OCI-LY7 (cell line): ENCODE measurements around the gene RMND1. TPM values are rescaled to one million over a fixed set of nuclear protein-coding genes. Genes with fewer than 3 reads are reported as not detected.
A peak's percentile ranks its signal among the peaks of the same experiment; 100 is the strongest.

Experiments used
- BruUV-seq: library from RNA; stranded (reverse); fragments of 400-500 nt; replicated peaks from 2 replicates; lab custom pipeline; 2021; lab: Mats Ljungman, UMichigan
- CTCF ChIA-PET: fragments of 300-600 bp; sonication (Branson Sonifier 250); formaldehyde crosslinking; loops from one replicate; lab custom pipeline; 2022; ENCODE audit warnings: antibody characterized with exemption; ENCODE audit not compliant: unreplicated experiment; lab: Charles Lee
- POLR2A ChIA-PET: fragments of 300-600 bp; sonication (Branson Sonifier 250); formaldehyde crosslinking; loops from one replicate; lab custom pipeline; 2022; ENCODE audit warnings: antibody characterized with exemption; lab: Charles Lee
- DNase-seq: peaks from one replicate; pipeline ENCODE4 v3.0.0-alpha.2; 2015; ENCODE audit warnings: low spot score
- H2AFZ ChIP-seq: fragments of 200-600 bp; sonication (generic), shearing (Covaris generic); 2 replicates; pipeline ENCODE4 v1.6.1; 2014; ENCODE audit warnings: mild to moderate bottlenecking, antibody characterized with exemption, low read length, moderate library complexity
- H3K27ac ChIP-seq: fragments of 200-600 bp; sonication (generic); 2 replicates; pipeline ENCODE4 v1.5.1; 2014; ENCODE audit warnings: mixed run types, low read depth, mild to moderate bottlenecking, moderate library complexity, low read length, inconsistent platforms; ENCODE audit not compliant: poor library complexity, severe bottlenecking
- H3K36me3 ChIP-seq: fragments of 200-600 bp; sonication (generic); 2 replicates; pipeline ENCODE4 v1.6.1; 2014; ENCODE audit warnings: mild to moderate bottlenecking, antibody characterized with exemption, low read length, moderate library complexity, mixed read lengths; ENCODE audit not compliant: insufficient read depth
- H3K4me1 ChIP-seq: fragments of 200-600 bp; sonication (generic); 2 replicates; pipeline ENCODE4 v1.5.1; 2014; ENCODE audit warnings: mild to moderate bottlenecking, low read length; ENCODE audit not compliant: insufficient read depth, poor library complexity, severe bottlenecking
- H3K4me2 ChIP-seq: fragments of 200-600 bp; sonication (generic); 2 replicates; pipeline ENCODE4 v1.6.1; 2014; ENCODE audit warnings: mild to moderate bottlenecking, low read length
- H3K4me3 ChIP-seq: fragments of 200-600 bp; sonication (generic); 2 replicates; pipeline ENCODE4 v1.5.1; 2014; ENCODE audit warnings: mild to moderate bottlenecking, low read depth, low read length; ENCODE audit not compliant: poor library complexity, severe bottlenecking
- H3K79me2 ChIP-seq: fragments of 200-600 bp; sonication (generic); 2 replicates; pipeline ENCODE4 v1.6.1; 2016; ENCODE audit warnings: low read depth, mild to moderate bottlenecking, low read length, moderate library complexity, mixed read lengths; ENCODE audit not compliant: insufficient read depth
- H3K9me2 ChIP-seq: fragments of 200-600 bp; sonication (generic); 2 replicates; pipeline ENCODE4 v1.6.1; 2016; ENCODE audit warnings: mild to moderate bottlenecking, low read length, mixed read lengths; ENCODE audit not compliant: insufficient read depth
- H3K9me3 ChIP-seq: fragments of 200-600 bp; sonication (generic); 2 replicates; pipeline ENCODE4 v1.6.1; 2014; ENCODE audit warnings: mild to moderate bottlenecking, mixed run types, low read length, mixed read lengths
- H4K20me1 ChIP-seq: fragments of 200-600 bp; sonication (generic); 2 replicates; pipeline ENCODE4 v1.6.1; 2014; ENCODE audit warnings: mild to moderate bottlenecking, antibody characterized with exemption, low read length, moderate library complexity, mixed read lengths; ENCODE audit not compliant: insufficient read depth
- CTCF ChIP-seq: fragments of 200-600 bp; sonication (generic); conservative IDR thresholded peaks from 2 replicates; pipeline ENCODE4 v1.5.1; 2014; ENCODE audit warnings: mild to moderate bottlenecking, antibody characterized with exemption, low read length, moderate library complexity, mixed read lengths
- EZH2phosphoT487 ChIP-seq: fragments of 200-600 bp; sonication (generic); IDR thresholded peaks from 2 replicates; pipeline ENCODE4 v1.6.1; 2018; ENCODE audit warnings: low read depth, borderline replicate concordance, mild to moderate bottlenecking, mixed run types, antibody characterized with exemption, low read length, moderate library complexity, mixed read lengths
- intact Hi-C: fragments of 100-400 bp; cut with micrococcal nuclease; formaldehyde crosslinking; loops from one replicate; pipeline ENCODE4 v1.10.0; 2022; ENCODE audit not compliant: unreplicated experiment
- total RNA-seq, 2 experiments: library from RNA; depleted of rRNA in 1 of 2; stranded (reverse); fragments of >200 nt in 1 of 2; shearing (Covaris generic) in 1 of 2; gene quantifications; 2 replicates each; pipeline ENCODE4 v1.2.3, GENCODE V29; 2014 to 2022

The RMND1 gene
- total RNA-seq, 2 experiments from 2014 or later: 21.2 to 22.3 TPM

GRCh38 chr6:151493161-151493803 is 41.4 kb upstream of the RMND1 start:
- no peaks in the 10 kb centered on the region for H4K20me1 ChIP-seq
- H2AFZ ChIP-seq: peak overlapping the region; percentile 60; the same call in 1 of the 2 replicates
- intact Hi-C loops: no loop called here
- H3K9me2 ChIP-seq: no peaks in the 10 kb centered on the region
- ChIA-PET POLR2A (interaction anchor here (0.7 to 1.1 kb wide), 2 partner anchors 24 to 1235 kb away, joined by 6 to 14 read pairs; no protein-coding TSS in a partner anchor), CTCF (no interaction called here)
- peak overlapping the region; percentile 64 for H3K4me2 ChIP-seq
- no peak for DNase-seq
- no peak overlapping the region for H3K27ac ChIP-seq
- BruUV-seq: no TSS peak
- no peaks in the 10 kb centered on the region for H3K36me3 ChIP-seq
- no peak for TF ChIP-seq CTCF
- no peaks in the 10 kb centered on the region for H3K79me2 ChIP-seq
- H3K4me1 ChIP-seq: no peaks in the 10 kb centered on the region
- peak overlapping the region; percentile 64 for H3K4me3 ChIP-seq
- no peaks in the 10 kb centered on the region for H3K9me3 ChIP-seq

- H2AFZ ChIP-seq: no peak overlapping the region
- no peak overlapping the region for H3K27ac ChIP-seq
- no peaks in the 10 kb centered on the region for H3K9me3 ChIP-seq
- POLR2A ChIA-PET: no interaction called here
- intact Hi-C loops: no loop called here
- H3K4me1 ChIP-seq: no peaks in the 10 kb centered on the region
- H3K4me3 ChIP-seq: no peak overlapping the region
- CTCF ChIA-PET: no interaction called here
- no peaks in the 10 kb centered on the region for H3K36me3 ChIP-seq
- H3K4me2 ChIP-seq: no peak overlapping the region
- H3K9me2 ChIP-seq: no peaks in the 10 kb centered on the region
- no TSS peak for BruUV-seq
- DNase-seq: no peak
- TF ChIP-seq EZH2phosphoT487 (no peak), CTCF (no peak)
- H3K79me2 ChIP-seq: no peaks in the 10 kb centered on the region
- no peaks in the 10 kb centered on the region for H4K20me1 ChIP-seq
Measured at GRCh38 chr6:151490996-151491395, 39.1 kb upstream of the RMND1 start.

- CTCF ChIA-PET: no interaction called here
- POLR2A ChIA-PET: interaction anchor here (0.6 kb wide), 1 partner anchor 114 kb away, joined by 3 read pairs; no protein-coding TSS in a partner anchor
Measured at GRCh38 chr6:151488226-151488625, 36.3 kb upstream of the RMND1 start.

More at GRCh38 chr6:151488226-151488625, 36.3 kb upstream of the RMND1 start:
- Histone ChIP-seq H3K4me1 (no peaks in the 10 kb centered on the region), H3K9me3 (no peaks in the 10 kb centered on the region), H3K79me2 (no peaks in the 10 kb centered on the region), H3K4me2 (no peak overlapping the region), H2AFZ (no peak overlapping the region), H3K9me2 (no peaks in the 10 kb centered on the region), H4K20me1 (no peaks in the 10 kb centered on the region), H3K4me3 (no peak overlapping the region), H3K36me3 (no peaks in the 10 kb centered on the region), H3K27ac (no peak overlapping the region)
- DNase-seq: no peak
- BruUV-seq: no TSS peak
- intact Hi-C loops: no loop called here
- no peak for TF ChIP-seq CTCF
- TF ChIP-seq EZH2phosphoT487: no peak
